ENCODE measurements around the gene TRAK1.

DNA sequence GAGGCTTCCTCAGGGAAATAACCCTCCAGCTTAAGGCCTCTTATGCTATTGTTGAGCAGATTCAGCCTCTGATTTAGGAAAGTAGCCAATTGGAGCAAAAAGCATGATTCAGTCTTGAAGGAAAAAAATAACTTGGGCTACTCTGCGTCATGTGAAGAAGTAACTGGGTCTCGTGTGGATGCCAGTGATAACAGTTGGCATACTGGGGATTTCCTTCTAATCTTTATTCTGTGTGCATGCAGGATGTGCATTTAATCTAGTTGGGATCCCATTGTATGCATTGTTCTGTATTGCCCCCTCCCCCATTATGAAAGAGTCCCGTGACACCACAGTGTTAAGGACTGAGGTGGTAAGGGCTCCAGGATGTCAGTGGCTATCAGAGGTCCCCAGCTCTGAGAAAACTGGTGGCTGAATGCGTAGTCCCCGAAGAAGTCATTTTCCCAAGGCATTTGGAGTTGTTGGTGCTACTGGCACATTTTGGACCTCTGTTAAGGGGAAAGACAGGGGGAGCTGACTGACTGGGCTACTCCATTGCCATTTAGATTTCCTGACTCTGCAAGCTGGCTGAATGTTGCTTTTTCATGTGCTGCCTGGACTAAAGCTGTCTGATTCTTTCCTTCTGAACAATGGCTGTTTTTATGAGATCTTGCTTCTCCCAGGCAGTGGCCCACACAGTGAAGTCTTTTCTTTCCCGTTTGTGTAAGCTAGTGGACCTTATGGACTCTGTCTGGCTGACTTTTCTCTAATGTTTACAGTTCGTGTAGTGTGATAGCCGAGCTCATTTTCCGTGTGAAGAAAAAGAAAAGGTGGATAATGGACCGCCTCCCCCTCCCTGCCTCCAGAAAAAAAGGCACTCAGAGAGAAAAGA, 38.4 kb upstream of the TRAK1 start:
- TF ChIP-seq POLR2AphosphoS5 (IDR thresholded peaks at IDR 0.05): peak in 3 of 4 donors; percentile 7 to 38 (median 13)
- TF ChIP-seq CTCF (IDR thresholded peaks at IDR 0.05): no peak
- no peak for TF ChIP-seq EP300 (IDR thresholded peaks at IDR 0.05)
- TF ChIP-seq POLR2A (IDR thresholded peaks at IDR 0.05): no peak
